HG02798 (cell line): ENCODE data around the gene KAT6B.

Experiments
- ATAC-seq: cut with Tn5 transposase; IDR thresholded peaks from one replicate; pipeline ENCODE4 v1.9.1; 2021; ENCODE audit warnings: mild to moderate bottlenecking; ENCODE audit not compliant: unreplicated experiment, poor library complexity

Gene KAT6B

GRCh38 chr10:74937266-74937856, 111.0 kb downstream of the KAT6B start:
- no peak for ATAC-seq

GRCh38 chr10:74944205-74944604, 117.8 kb downstream of the KAT6B start:
- ATAC-seq = no peak

GRCh38 chr10:74947781-74948401, 121.5 kb downstream of the KAT6B start:
- ATAC-seq = no peak

GRCh38 chr10:74949034-74949832, 122.8 kb downstream of the KAT6B start:
- no peak for ATAC-seq

GRCh38 chr10:74949843-74950765, 123.7 kb downstream of the KAT6B start:
- ATAC-seq = no peak

GRCh38 chr10:74953214-74953613, 126.8 kb downstream of the KAT6B start:
- ATAC-seq = no peak

GRCh38 chr10:74955796-74956195, 129.4 kb downstream of the KAT6B start:
- ATAC-seq = no peak

GRCh38 chr10:74956555-74957111, 130.2 kb downstream of the KAT6B start:
- ATAC-seq = no peak

- ATAC-seq = no peak
Measured at GRCh38 chr10:74957285-74957961, 131.0 kb downstream of the KAT6B start.

GRCh38 chr10:74958316-74958715, 131.9 kb downstream of the KAT6B start:
- no peak for ATAC-seq

GRCh38 chr10:74960670-74961069, 134.3 kb downstream of the KAT6B start:
- ATAC-seq = no peak

GRCh38 chr10:74962517-74962916, 136.1 kb downstream of the KAT6B start:
- ATAC-seq = no peak

GRCh38 chr10:74963549-74963948, 137.1 kb downstream of the KAT6B start:
- ATAC-seq = peak; percentile 59

- no peak for ATAC-seq
Measured at GRCh38 chr10:74967911-74968666, 141.7 kb downstream of the KAT6B start.

- no peak for ATAC-seq
Measured at GRCh38 chr10:74968667-74969061, 142.3 kb downstream of the KAT6B start.

- no peak for ATAC-seq
Measured at GRCh38 chr10:74969093-74969492, 142.7 kb downstream of the KAT6B start.

GRCh38 chr10:74969530-74969929, 143.1 kb downstream of the KAT6B start:
- no peak for ATAC-seq

- ATAC-seq = no peak
Measured at GRCh38 chr10:74973741-74974392, 147.5 kb downstream of the KAT6B start.
